OCI-LY7 (cell line): ENCODE measurements around the gene NAB2. TPM values are rescaled to one million over a fixed set of nuclear protein-coding genes. Genes with fewer than 3 reads are reported as not detected.

Experiments
- BruUV-seq: library from RNA; stranded (reverse); fragments of 400-500 nt; replicated peaks from 2 replicates; lab custom pipeline; 2021; lab: Mats Ljungman, UMichigan
- CTCF ChIA-PET: fragments of 300-600 bp; sonication (Branson Sonifier 250); formaldehyde crosslinking; loops from one replicate; lab custom pipeline; 2022; ENCODE audit warnings: antibody characterized with exemption; ENCODE audit not compliant: unreplicated experiment; lab: Charles Lee
- POLR2A ChIA-PET: fragments of 300-600 bp; sonication (Branson Sonifier 250); formaldehyde crosslinking; loops from one replicate; lab custom pipeline; 2022; ENCODE audit warnings: antibody characterized with exemption; lab: Charles Lee
- DNase-seq: peaks from one replicate; pipeline ENCODE4 v3.0.0-alpha.2; 2015; ENCODE audit warnings: low spot score
- H2AFZ ChIP-seq: fragments of 200-600 bp; sonication (generic), shearing (Covaris generic); 2 replicates; pipeline ENCODE4 v1.6.1; 2014; ENCODE audit warnings: mild to moderate bottlenecking, antibody characterized with exemption, low read length, moderate library complexity
- H3K27ac ChIP-seq: fragments of 200-600 bp; sonication (generic); 2 replicates; pipeline ENCODE4 v1.5.1; 2014; ENCODE audit warnings: mixed run types, low read depth, mild to moderate bottlenecking, moderate library complexity, low read length, inconsistent platforms; ENCODE audit not compliant: poor library complexity, severe bottlenecking
- H3K36me3 ChIP-seq: fragments of 200-600 bp; sonication (generic); 2 replicates; pipeline ENCODE4 v1.6.1; 2014; ENCODE audit warnings: mild to moderate bottlenecking, antibody characterized with exemption, low read length, moderate library complexity, mixed read lengths; ENCODE audit not compliant: insufficient read depth
- H3K4me1 ChIP-seq: fragments of 200-600 bp; sonication (generic); 2 replicates; pipeline ENCODE4 v1.5.1; 2014; ENCODE audit warnings: mild to moderate bottlenecking, low read length; ENCODE audit not compliant: insufficient read depth, poor library complexity, severe bottlenecking
- H3K4me2 ChIP-seq: fragments of 200-600 bp; sonication (generic); 2 replicates; pipeline ENCODE4 v1.6.1; 2014; ENCODE audit warnings: mild to moderate bottlenecking, low read length
- H3K4me3 ChIP-seq: fragments of 200-600 bp; sonication (generic); 2 replicates; pipeline ENCODE4 v1.5.1; 2014; ENCODE audit warnings: mild to moderate bottlenecking, low read depth, low read length; ENCODE audit not compliant: poor library complexity, severe bottlenecking
- H3K79me2 ChIP-seq: fragments of 200-600 bp; sonication (generic); 2 replicates; pipeline ENCODE4 v1.6.1; 2016; ENCODE audit warnings: low read depth, mild to moderate bottlenecking, low read length, moderate library complexity, mixed read lengths; ENCODE audit not compliant: insufficient read depth
- H3K9me2 ChIP-seq: fragments of 200-600 bp; sonication (generic); 2 replicates; pipeline ENCODE4 v1.6.1; 2016; ENCODE audit warnings: mild to moderate bottlenecking, low read length, mixed read lengths; ENCODE audit not compliant: insufficient read depth
- H3K9me3 ChIP-seq: fragments of 200-600 bp; sonication (generic); 2 replicates; pipeline ENCODE4 v1.6.1; 2014; ENCODE audit warnings: mild to moderate bottlenecking, mixed run types, low read length, mixed read lengths
- H4K20me1 ChIP-seq: fragments of 200-600 bp; sonication (generic); 2 replicates; pipeline ENCODE4 v1.6.1; 2014; ENCODE audit warnings: mild to moderate bottlenecking, antibody characterized with exemption, low read length, moderate library complexity, mixed read lengths; ENCODE audit not compliant: insufficient read depth
- CTCF ChIP-seq: fragments of 200-600 bp; sonication (generic); conservative IDR thresholded peaks from 2 replicates; pipeline ENCODE4 v1.5.1; 2014; ENCODE audit warnings: mild to moderate bottlenecking, antibody characterized with exemption, low read length, moderate library complexity, mixed read lengths
- EZH2phosphoT487 ChIP-seq: fragments of 200-600 bp; sonication (generic); IDR thresholded peaks from 2 replicates; pipeline ENCODE4 v1.6.1; 2018; ENCODE audit warnings: low read depth, borderline replicate concordance, mild to moderate bottlenecking, mixed run types, antibody characterized with exemption, low read length, moderate library complexity, mixed read lengths
- intact Hi-C: fragments of 100-400 bp; cut with micrococcal nuclease; formaldehyde crosslinking; loops from one replicate; pipeline ENCODE4 v1.10.0; 2022; ENCODE audit not compliant: unreplicated experiment
- total RNA-seq, 2 experiments: library from RNA; depleted of rRNA in 1 of 2; stranded (reverse); fragments of >200 nt in 1 of 2; shearing (Covaris generic) in 1 of 2; gene quantifications; 2 replicates each; pipeline ENCODE4 v1.2.3, GENCODE V29; 2014 to 2022

Gene NAB2
- total RNA-seq, 2 experiments from 2014 or later, result 6.8 to 8.5 TPM

DNA sequence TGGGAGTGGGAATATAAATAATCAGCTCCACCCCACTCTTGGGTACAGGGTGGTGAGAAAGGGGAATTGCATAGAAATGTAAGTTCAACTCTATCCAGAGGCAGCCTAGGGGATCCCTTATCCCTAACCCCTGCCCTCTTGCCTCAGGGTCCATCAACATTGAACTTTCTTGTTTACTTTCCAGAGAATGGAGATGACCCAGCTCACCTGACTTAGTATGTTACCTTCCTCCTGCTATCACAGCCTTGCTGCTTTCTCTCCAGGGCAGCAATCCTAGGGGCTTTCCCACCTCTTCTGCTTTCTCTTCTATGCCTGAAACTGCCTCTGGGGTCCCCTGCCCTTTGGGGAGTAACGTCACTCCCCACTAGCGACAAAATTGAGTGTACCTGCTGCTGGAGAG, 42.0 kb downstream of the NAB2 start:
- peaks cover 3% of the 10 kb centered on the region for H3K4me1 ChIP-seq
- H3K9me2 ChIP-seq, result no peaks in the 10 kb centered on the region
- DNase-seq, result no peak
- no peaks in the 10 kb centered on the region for H3K79me2 ChIP-seq
- no peak overlapping the region for H3K4me3 ChIP-seq
- POLR2A ChIA-PET, result interaction anchor here (0.7 kb wide), 2 partner anchors 12 to 82 kb away, joined by 3 read pairs; no protein-coding TSS in a partner anchor
- no peak overlapping the region for H3K4me2 ChIP-seq
- H3K27ac ChIP-seq, result no peak overlapping the region
- intact Hi-C loops, result no loop called here
- CTCF ChIA-PET, result no interaction called here
- BruUV-seq, result no TSS peak
- TF ChIP-seq CTCF (no peak), EZH2phosphoT487 (no peak)
- no peaks in the 10 kb centered on the region for H3K9me3 ChIP-seq
- no peaks in the 10 kb centered on the region for H4K20me1 ChIP-seq
- no peaks in the 10 kb centered on the region for H3K36me3 ChIP-seq
- no peak overlapping the region for H2AFZ ChIP-seq

DNA sequence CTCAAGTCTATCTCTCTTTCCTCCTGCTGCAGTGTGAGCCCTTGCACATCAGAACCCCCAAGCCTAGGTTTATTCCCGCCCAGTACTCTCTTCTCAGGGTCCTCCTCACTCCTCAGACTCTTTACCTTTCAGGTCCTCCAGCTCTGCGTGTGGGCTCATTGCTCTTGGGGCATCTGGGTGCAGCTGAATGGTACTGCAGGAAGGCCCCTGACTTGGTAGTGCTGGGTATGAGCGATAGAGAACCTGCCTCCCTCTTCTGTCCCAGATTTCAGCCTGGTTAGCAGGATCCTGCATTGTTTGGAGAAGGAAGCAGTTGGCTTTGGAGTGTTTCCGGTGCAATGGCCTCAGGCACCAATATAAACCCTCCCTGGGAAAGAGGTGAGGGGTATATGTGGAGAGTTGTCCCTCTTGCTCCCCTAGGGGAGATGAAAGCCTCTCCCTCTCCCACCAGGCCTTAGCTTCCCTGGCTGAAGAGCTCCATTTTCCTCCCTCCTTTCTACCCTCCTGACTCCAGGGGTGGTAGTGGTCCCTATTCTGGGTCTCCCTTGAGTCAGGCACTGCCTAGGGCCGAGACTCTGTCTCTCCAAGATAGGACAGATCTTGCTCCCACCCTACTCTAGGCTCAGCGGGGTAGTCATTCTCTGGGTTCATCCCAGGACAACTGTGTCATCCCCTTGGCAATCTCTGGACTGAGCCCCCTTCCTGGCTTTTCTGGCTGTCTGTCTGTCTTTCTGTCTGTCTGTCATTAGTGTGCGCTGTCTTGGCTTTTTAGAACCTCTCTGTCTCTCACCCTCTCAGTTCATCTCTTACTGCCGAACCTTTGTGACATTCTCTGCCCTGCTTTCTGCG, 43.2 kb downstream of the NAB2 start:
- intact Hi-C loops, result no loop called here
- Histone ChIP-seq H3K27ac (no peak overlapping the region), H4K20me1 (no peaks in the 10 kb centered on the region), H3K36me3 (no peaks in the 10 kb centered on the region), H3K4me1 (peaks cover 3% of the 10 kb centered on the region), H2AFZ (no peak overlapping the region), H3K4me3 (no peak overlapping the region), H3K79me2 (no peaks in the 10 kb centered on the region), H3K4me2 (no peak overlapping the region), H3K9me3 (no peaks in the 10 kb centered on the region), H3K9me2 (no peaks in the 10 kb centered on the region)
- CTCF ChIA-PET, result no interaction called here
- POLR2A ChIA-PET, result no interaction called here
- TF ChIP-seq EZH2phosphoT487 (no peak), CTCF (no peak)
- no TSS peak for BruUV-seq
- DNase-seq, result no peak

- H3K9me2 ChIP-seq, result no peaks in the 10 kb centered on the region
- H3K36me3 ChIP-seq, result no peaks in the 10 kb centered on the region
- BruUV-seq, result no TSS peak
- no peaks in the 10 kb centered on the region for H3K79me2 ChIP-seq
- ChIA-PET CTCF (no interaction called here), POLR2A (no interaction called here)
- no peak for DNase-seq
- TF ChIP-seq CTCF (no peak), EZH2phosphoT487 (no peak)
- no peak overlapping the region for H2AFZ ChIP-seq
- intact Hi-C loops, result no loop called here
- H3K4me3 ChIP-seq, result no peak overlapping the region
- H3K4me2 ChIP-seq, result no peak overlapping the region
- no peaks in the 10 kb centered on the region for H4K20me1 ChIP-seq
- H3K27ac ChIP-seq, result no peak overlapping the region
- peaks cover 3% of the 10 kb centered on the region for H3K4me1 ChIP-seq
- no peaks in the 10 kb centered on the region for H3K9me3 ChIP-seq
Observed at GRCh38 chr12:57133013-57133569, 44.2 kb downstream of the NAB2 start.
